ENCODE measurements around the gene POMGNT2.

POMGNT2 gene

DNA sequence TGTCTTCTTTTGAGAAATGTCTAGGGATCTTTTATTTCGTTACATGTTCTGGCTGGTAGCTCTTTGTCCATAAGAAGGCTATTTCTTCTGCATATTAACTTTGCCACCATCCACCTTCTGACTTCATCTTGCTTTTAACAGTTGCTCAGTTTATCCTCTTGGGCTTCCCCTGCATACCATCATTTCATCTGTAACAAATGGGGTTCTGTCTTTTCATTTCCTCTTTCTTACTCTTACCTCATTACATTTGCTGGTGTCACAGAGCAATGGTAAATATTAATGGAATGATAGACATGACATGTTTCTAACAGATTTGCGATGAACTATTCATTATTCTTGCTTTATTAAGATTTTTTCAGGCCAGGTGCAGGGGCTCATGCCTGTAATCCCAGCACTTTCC, 64.4 kb downstream of the POMGNT2 start:
- no peak for DNase-seq

- DNase-seq = peak; percentile 6
These were observed 67.9 kb downstream of the POMGNT2 start for GRCh38 chr3:43038010-43038409.

DNA sequence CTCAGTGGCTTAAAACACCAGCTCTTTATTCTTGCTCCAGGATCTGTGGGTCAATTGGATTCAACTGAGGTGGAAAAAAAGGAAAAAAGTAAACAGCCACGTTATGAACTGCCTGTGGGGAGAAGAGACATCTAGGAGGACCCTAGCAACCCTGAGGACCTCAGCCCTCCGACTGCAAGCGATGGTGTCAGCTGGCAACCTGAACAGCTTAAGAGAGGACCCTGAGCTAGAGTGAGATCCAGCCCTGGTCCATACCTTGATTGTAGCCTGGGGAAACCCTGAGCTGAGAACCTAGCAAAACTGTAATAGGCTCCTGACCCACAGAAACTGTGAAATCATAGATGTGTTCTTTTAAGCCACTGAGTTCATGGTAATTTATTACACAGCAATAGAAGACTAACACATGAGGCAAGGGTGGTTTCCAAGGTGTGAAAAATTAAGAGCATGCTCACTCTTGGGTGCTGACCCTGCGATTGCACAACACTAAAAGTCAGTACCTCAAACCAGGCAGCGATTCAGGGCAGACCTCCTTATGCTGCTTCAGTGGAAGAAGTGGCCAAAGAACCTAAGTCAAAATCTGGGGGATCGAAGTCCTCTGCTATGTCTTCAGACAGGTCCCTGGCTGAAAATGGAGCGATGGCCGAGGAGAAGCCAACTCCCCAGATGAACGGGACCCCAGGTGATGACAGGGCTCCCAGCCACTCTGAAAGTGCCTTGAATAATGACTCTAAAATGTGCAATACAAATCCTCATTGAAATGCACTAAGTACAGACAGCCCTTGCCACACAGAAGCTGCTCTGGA, 69.1 kb downstream of the POMGNT2 start:
- DNase-seq = peak; percentile 19

- no peak for DNase-seq
These were observed 70.0 kb downstream of the POMGNT2 start for GRCh38 chr3:43035801-43036365.

- no peak for DNase-seq
These were observed 71.0 kb downstream of the POMGNT2 start for GRCh38 chr3:43034911-43035310.

GRCh38 chr3:43034200-43034599, 71.7 kb downstream of the POMGNT2 start:
- no peak for DNase-seq

- DNase-seq = no peak
These were observed 72.9 kb downstream of the POMGNT2 start for GRCh38 chr3:43032646-43033628.

- no peak for DNase-seq
These were observed 73.9 kb downstream of the POMGNT2 start for GRCh38 chr3:43031889-43032545.

- DNase-seq = no peak
These were observed 74.4 kb downstream of the POMGNT2 start for GRCh38 chr3:43031485-43031884.

DNA sequence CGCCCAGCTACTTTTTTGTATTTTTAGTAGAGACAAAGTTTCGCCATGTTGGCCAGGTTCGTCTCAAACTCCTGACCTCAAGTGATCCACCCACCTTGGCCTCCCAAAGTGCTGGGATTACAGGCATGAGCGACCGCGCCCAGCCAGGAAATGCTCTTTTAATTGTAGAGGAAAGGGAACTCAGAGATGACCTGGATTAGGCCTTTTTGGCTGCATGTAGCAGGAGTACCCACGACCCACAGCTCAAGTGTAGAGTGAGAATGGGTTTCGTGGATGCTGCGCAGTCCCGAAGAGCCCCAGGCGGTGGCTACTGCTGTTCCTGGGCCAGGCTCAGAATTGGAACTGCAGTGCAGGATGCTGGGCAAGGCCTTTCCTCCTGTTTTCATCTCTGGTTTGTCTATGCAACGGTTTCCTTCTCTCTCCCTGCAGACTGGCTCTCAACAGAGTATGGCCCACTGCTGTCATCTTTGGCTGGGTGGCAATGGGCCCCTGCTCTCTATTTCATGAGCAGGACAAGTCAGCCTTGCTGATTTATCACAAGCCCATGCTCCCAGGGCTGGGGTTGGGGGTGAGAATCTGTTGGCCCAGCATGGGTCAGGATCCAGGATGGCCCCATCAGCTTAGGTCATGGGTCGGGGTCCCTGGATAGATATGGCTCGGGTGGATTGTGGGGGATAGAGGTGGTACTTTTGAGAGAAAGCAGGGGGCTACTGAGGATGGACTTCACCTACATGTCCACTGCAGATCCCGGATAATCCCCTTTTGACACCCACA, 75.5 kb downstream of the POMGNT2 start:
- DNase-seq = no peak
